ENCODE results near the gene CCDC152.

Gene CCDC152, protein sequence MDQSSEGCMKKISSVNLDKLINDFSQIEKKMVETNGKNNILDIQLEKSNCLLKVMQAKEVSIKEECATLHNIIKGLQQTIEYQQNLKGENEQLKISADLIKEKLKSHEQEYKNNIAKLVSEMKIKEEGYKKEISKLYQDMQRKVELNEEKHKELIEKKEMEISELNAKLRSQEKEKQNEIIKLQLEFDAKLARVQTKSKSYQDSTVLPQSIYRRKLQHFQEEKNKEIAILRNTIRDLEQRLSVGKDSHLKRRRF

DNA sequence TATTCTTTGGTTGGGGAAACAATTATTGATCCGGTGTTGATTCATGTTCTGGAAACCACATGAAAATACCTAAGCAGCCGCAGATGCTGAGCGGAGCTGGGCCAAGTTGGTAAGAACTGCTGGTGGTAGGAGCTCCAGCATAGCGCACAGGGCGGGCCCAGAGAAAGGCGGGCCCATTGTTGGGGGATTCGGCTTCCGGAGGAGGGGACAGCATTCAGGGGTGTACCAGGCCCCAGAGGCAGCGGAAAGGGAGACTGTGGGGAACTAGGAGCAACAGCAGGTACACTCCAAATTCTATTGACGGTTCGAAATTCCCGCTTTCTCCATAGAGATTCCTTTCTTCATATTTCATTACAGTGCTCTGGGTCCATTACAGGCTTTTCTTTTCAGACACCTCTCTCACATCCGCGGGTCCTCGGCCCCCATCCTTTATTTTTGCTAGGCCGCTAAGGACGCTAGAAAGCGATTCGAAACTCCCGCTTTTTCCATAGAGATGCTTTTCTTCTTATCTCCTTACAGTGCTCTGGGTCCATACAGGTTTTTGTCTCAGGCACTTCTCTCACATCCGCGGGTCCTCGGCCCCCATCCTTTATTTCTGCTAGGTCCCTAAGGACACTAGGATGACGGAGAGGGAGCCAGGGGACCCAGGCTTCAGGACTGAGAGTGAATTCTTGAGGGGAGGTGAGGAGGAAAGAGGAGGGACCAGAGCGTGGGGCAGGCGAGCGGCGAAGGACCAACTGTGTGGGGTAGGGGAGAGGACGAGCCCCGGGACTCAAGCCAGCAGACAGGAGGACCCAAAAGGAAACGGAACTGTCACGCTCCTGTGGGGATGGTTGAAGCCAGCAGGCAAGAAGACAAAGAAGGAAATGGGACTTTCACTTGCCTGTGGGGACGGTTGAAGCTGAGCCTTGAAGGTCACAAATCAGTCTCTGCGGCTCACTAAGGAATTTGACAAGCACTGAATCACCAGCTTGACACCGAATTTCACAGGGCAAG is at the start of gene CCDC152:
TSS of gene CCDC152 (plus strand) at position 213 of the 996 bp plus-strand sequence. CDS start 2,304 bp downstream, outside the sequence.
- Histone ChIP-seq H3K4me1 (ENCODE audit: control insufficient read depth in 1 of 2, insufficient read depth in 1 of 2, low read depth in 1 of 2, low read length in 1 of 2) (peaks cover 0 to 6% of the 10 kb centered on the region in 2 experiments), H3K27ac (no peak within 1 kb of the TSS), H3K9me3 (no peaks in the 10 kb centered on the region), H3K4me3 (ENCODE audit: low read depth in 1 of 2, low read length in 1 of 2) (no peak within 1 kb of the TSS), H3K36me3 (no peaks in the 10 kb centered on the region), H3K27me3 (peaks cover 16% of the 10 kb centered on the region)
- TF ChIP-seq, protein P1, sequence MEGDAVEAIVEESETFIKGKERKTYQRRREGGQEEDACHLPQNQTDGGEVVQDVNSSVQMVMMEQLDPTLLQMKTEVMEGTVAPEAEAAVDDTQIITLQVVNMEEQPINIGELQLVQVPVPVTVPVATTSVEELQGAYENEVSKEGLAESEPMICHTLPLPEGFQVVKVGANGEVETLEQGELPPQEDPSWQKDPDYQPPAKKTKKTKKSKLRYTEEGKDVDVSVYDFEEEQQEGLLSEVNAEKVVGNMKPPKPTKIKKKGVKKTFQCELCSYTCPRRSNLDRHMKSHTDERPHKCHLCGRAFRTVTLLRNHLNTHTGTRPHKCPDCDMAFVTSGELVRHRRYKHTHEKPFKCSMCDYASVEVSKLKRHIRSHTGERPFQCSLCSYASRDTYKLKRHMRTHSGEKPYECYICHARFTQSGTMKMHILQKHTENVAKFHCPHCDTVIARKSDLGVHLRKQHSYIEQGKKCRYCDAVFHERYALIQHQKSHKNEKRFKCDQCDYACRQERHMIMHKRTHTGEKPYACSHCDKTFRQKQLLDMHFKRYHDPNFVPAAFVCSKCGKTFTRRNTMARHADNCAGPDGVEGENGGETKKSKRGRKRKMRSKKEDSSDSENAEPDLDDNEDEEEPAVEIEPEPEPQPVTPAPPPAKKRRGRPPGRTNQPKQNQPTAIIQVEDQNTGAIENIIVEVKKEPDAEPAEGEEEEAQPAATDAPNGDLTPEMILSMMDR (IDR thresholded peaks at IDR 0.05) = no peak

DNA sequence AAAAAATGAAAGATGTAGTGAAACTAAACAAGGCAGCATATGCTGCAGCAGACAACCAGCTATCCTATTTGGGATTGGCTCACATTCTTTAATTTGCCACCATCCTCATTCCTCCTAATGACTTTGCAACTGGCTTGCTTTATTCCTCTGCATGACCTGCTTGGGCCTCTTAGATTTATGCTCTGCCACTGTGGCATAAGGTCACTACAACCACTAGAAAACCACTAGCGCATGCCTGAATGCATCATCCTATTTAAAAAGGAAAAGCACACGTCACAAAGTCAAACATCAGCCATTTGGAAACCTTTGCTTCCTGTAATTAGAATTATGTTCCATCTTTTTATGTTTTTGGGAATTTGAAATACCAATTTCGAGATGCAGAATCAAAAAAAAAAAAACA is 40.8 kb upstream of the CCDC152 start:
- peaks cover 27% of the 10 kb centered on the region for H3K27me3 ChIP-seq
- TF ChIP-seq, protein P1 (IDR thresholded peaks at IDR 0.05) = no peak
- H3K9me3 ChIP-seq = no peaks in the 10 kb centered on the region
- H3K27ac ChIP-seq = no peak overlapping the region
- H3K4me3 ChIP-seq (ENCODE audit: low read depth in 1 of 2, low read length in 1 of 2) = no peak overlapping the region
- no peaks in the 10 kb centered on the region for H3K36me3 ChIP-seq
- H3K4me1 ChIP-seq (ENCODE audit: control insufficient read depth in 1 of 2, insufficient read depth in 1 of 2, low read depth in 1 of 2, low read length in 1 of 2) = peaks cover 0 to 4% of the 10 kb centered on the region in 2 experiments

DNA sequence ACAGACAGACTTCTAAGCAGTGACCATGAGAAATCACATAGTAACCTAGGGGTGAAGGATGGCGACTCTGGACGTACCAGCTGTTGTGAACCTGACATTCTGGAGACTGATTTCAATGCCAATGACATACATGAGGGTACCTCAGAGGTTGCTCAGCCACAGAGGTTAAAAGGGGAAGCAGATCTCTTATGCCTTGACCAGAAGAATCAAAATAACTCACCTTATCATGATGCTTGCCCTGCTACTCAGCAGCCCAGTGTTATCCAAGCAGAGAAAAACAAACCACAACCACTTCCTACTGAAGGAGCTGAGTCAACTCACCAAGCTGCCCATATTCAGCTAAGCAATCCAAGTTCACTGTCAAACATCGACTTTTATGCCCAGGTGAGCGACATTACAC is 38.0 kb upstream of the CCDC152 start:
- Histone ChIP-seq H3K36me3 (no peaks in the 10 kb centered on the region), H3K4me3 (ENCODE audit: low read depth in 1 of 2, low read length in 1 of 2) (no peak overlapping the region), H3K27ac (no peak overlapping the region), H3K27me3 (peaks cover 34% of the 10 kb centered on the region), H3K9me3 (no peaks in the 10 kb centered on the region), H3K4me1 (ENCODE audit: control insufficient read depth in 1 of 2, insufficient read depth in 1 of 2, low read depth in 1 of 2, low read length in 1 of 2) (peaks cover 0 to 4% of the 10 kb centered on the region in 2 experiments)
- TF ChIP-seq, protein P1 (IDR thresholded peaks at IDR 0.05) = no peak

DNA sequence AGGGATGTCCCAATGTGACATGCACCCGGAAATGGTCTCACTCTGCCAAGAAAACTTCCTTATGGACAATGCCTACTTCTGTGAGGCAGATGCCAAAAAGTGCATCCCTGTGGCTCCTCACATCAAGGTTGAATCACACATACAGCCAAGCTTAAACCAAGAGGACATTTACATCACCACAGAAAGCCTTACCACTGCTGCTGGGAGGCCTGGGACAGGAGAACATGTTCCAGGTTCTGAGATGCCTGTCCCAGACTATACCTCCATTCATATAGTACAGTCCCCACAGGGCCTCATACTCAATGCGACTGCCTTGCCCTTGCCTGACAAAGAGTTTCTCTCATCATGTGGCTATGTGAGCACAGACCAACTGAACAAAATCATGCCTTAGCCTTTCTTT is 37.6 kb upstream of the CCDC152 start:
- Histone ChIP-seq H3K9me3 (no peaks in the 10 kb centered on the region), H3K36me3 (no peaks in the 10 kb centered on the region), H3K4me1 (ENCODE audit: control insufficient read depth in 1 of 2, insufficient read depth in 1 of 2, low read depth in 1 of 2, low read length in 1 of 2) (peaks cover 0 to 4% of the 10 kb centered on the region in 2 experiments), H3K27me3 (peaks cover 34% of the 10 kb centered on the region), H3K4me3 (ENCODE audit: low read depth in 1 of 2, low read length in 1 of 2) (no peak overlapping the region), H3K27ac (no peak overlapping the region)
- TF ChIP-seq, protein P1 (IDR thresholded peaks at IDR 0.05) = no peak

DNA sequence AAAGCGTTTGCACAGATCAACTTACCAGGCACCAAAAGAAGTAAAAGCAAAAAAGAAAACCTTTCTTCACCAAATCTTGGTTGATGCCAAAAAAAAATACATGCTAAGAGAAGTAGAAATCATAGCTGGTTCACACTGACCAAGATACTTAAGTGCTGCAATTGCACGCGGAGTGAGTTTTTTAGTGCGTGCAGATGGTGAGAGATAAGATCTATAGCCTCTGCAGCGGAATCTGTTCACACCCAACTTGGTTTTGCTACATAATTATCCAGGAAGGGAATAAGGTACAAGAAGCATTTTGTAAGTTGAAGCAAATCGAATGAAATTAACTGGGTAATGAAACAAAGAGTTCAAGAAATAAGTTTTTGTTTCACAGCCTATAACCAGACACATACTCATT is 36.4 kb upstream of the CCDC152 start:
- no peak overlapping the region for H3K4me3 ChIP-seq (ENCODE audit: low read depth in 1 of 2, low read length in 1 of 2)
- no peaks in the 10 kb centered on the region for H3K9me3 ChIP-seq
- no peak overlapping the region for H3K27ac ChIP-seq
- TF ChIP-seq, protein P1 (IDR thresholded peaks at IDR 0.05) = no peak
- no peaks in the 10 kb centered on the region for H3K36me3 ChIP-seq
- peaks cover 0 to 4% of the 10 kb centered on the region in 2 experiments for H3K4me1 ChIP-seq (ENCODE audit: control insufficient read depth in 1 of 2, insufficient read depth in 1 of 2, low read depth in 1 of 2, low read length in 1 of 2)
- H3K27me3 ChIP-seq = peaks cover 34% of the 10 kb centered on the region

All from neutrophil (primary cell).